H9 (cell line): Measurements from ENCODE around the gene DENND5B. TPM values are rescaled to one million over a fixed set of nuclear protein-coding genes. Genes with fewer than 3 reads are reported as not detected.
A peak's percentile ranks its signal among the peaks of the same experiment; 100 is the strongest.

Source experiments
- DNase-seq: peaks from one replicate; pipeline ENCODE4 v3.0.0-alpha.2; 2017
- H2AFZ ChIP-seq: one replicate; pipeline ENCODE4 v1.6.1; 2013; ENCODE audit warnings: mild to moderate bottlenecking, low read length, control low read depth, moderate library complexity
- H2AK5ac ChIP-seq: 2 replicates; pipeline ENCODE4 v1.6.1; 2013; ENCODE audit warnings: low read length, control low read depth, mixed read lengths; ENCODE audit not compliant: insufficient read length
- H2BK120ac ChIP-seq: one replicate; pipeline ENCODE4 v1.6.1; 2013; ENCODE audit warnings: low read depth, mild to moderate bottlenecking, low read length, control low read depth, inconsistent platforms; ENCODE audit not compliant: poor library complexity, severe bottlenecking
- H2BK12ac ChIP-seq: 2 replicates; pipeline ENCODE4 v1.6.1; 2013; ENCODE audit warnings: low read length, control low read depth, mixed read lengths, low read depth; ENCODE audit not compliant: insufficient read length
- H2BK15ac ChIP-seq: 2 replicates; pipeline ENCODE4 v1.6.1; 2013; ENCODE audit warnings: low read depth, low read length, control low read depth
- H2BK20ac ChIP-seq: one replicate; pipeline ENCODE4 v1.6.1; 2013; ENCODE audit warnings: low read depth, mild to moderate bottlenecking, low read length, control low read depth, inconsistent platforms; ENCODE audit not compliant: poor library complexity, severe bottlenecking
- H2BK5ac ChIP-seq: 2 replicates; pipeline ENCODE4 v1.6.1; 2013; ENCODE audit warnings: low read length, control low read depth, mixed read lengths; ENCODE audit not compliant: insufficient read length
- H3K14ac ChIP-seq: 2 replicates; pipeline ENCODE4 v1.6.1; 2013; ENCODE audit warnings: low read length, control low read depth; ENCODE audit not compliant: insufficient read depth
- H3K18ac ChIP-seq: 2 replicates; pipeline ENCODE4 v1.6.1; 2013; ENCODE audit warnings: low read depth, mild to moderate bottlenecking, mixed read lengths, low read length, control low read depth; ENCODE audit not compliant: insufficient read length
- H3K23ac ChIP-seq: 2 replicates; pipeline ENCODE4 v1.6.1; 2013; ENCODE audit warnings: low read length, control low read depth, mixed read lengths, low read depth; ENCODE audit not compliant: insufficient read length
- H3K23me2 ChIP-seq: 2 replicates; pipeline ENCODE4 v1.6.1; 2013; ENCODE audit warnings: low read depth, mild to moderate bottlenecking, mixed read lengths, low read length, control low read depth; ENCODE audit not compliant: insufficient read length, poor library complexity, severe bottlenecking
- H3K27ac ChIP-seq: 2 replicates; pipeline ENCODE4 v1.5.1; 2013; ENCODE audit warnings: low read length, control low read depth, mixed read lengths, low read depth; ENCODE audit not compliant: insufficient read length
- H3K27me3 ChIP-seq: 2 replicates; pipeline ENCODE4 v1.6.1; 2013; ENCODE audit warnings: low read length, control low read depth, inconsistent platforms; ENCODE audit not compliant: insufficient read depth
- H3K4ac ChIP-seq: 2 replicates; pipeline ENCODE4 v1.6.1; 2013; ENCODE audit warnings: low read depth, mild to moderate bottlenecking, control low read depth, inconsistent platforms, low read length, moderate library complexity
- H3K4me1 ChIP-seq: 2 replicates; pipeline ENCODE4 v1.6.1; 2013; ENCODE audit warnings: low read length, control low read depth, inconsistent platforms; ENCODE audit not compliant: insufficient read depth
- H3K4me2 ChIP-seq: 2 replicates; pipeline ENCODE4 v1.6.1; 2013; ENCODE audit warnings: low read length, control low read depth, mixed read lengths; ENCODE audit not compliant: insufficient read length, insufficient read depth
- H3K56ac ChIP-seq: 2 replicates; pipeline ENCODE4 v1.6.1; 2013; ENCODE audit warnings: low read depth, mild to moderate bottlenecking, mixed read lengths, low read length, control low read depth; ENCODE audit not compliant: insufficient read length
- H3K79me1 ChIP-seq: 2 replicates; pipeline ENCODE4 v1.6.1; 2013; ENCODE audit warnings: low read depth, mild to moderate bottlenecking, moderate library complexity, low read length, control low read depth, inconsistent platforms; ENCODE audit not compliant: insufficient read depth, poor library complexity, severe bottlenecking
- H3K79me2 ChIP-seq: 2 replicates; pipeline ENCODE4 v1.6.1; 2013; ENCODE audit warnings: low read length, control low read depth, inconsistent platforms; ENCODE audit not compliant: insufficient read depth
- H3K9ac ChIP-seq: 2 replicates; pipeline ENCODE4 v1.6.1; 2013; ENCODE audit warnings: low read length, control low read depth, mixed read lengths; ENCODE audit not compliant: insufficient read length; ENCODE audit errors: extremely low read depth
- H3K9me3 ChIP-seq: one replicate; pipeline ENCODE4 v1.6.1; 2013; ENCODE audit warnings: low read depth, low read length, inconsistent platforms; ENCODE audit not compliant: control insufficient read depth
- H3T11ph ChIP-seq: one replicate; pipeline ENCODE4 v1.6.1; 2013; ENCODE audit warnings: mild to moderate bottlenecking, low read length, control low read depth, inconsistent platforms
- H4K20me1 ChIP-seq: one replicate; pipeline ENCODE4 v1.6.1; 2013; ENCODE audit not compliant: control insufficient read depth, insufficient read length, insufficient read depth
- H4K5ac ChIP-seq: 2 replicates; pipeline ENCODE4 v1.6.1; 2013; ENCODE audit warnings: low read depth, mild to moderate bottlenecking, mixed read lengths, low read length, control low read depth; ENCODE audit not compliant: insufficient read length
- H4K8ac ChIP-seq: replicated peaks from 2 replicates; pipeline ENCODE4 v1.6.1; 2013; ENCODE audit warnings: low read length, control low read depth, mixed read lengths, low read depth; ENCODE audit not compliant: insufficient read length
- H4K91ac ChIP-seq: 2 replicates; pipeline ENCODE4 v1.6.1; 2013; ENCODE audit warnings: low read depth, mild to moderate bottlenecking, moderate library complexity, mixed read lengths, low read length, control low read depth; ENCODE audit not compliant: insufficient read length
- H3K27ac Mint-ChIP-seq, 3 experiments: 2 replicates in 2 of 3; 3 replicates in 1 of 3; pipeline ENCODE4 v1.8.0; 2020 to 2021; ENCODE audit warnings: mixed read lengths in 3 of 3, mild to moderate bottlenecking in 1 of 3, moderate library complexity in 1 of 3
- H3K27me3 Mint-ChIP-seq: 2 replicates; pipeline ENCODE4 v1.8.0; 2021; ENCODE audit warnings: low read depth, mild to moderate bottlenecking, moderate library complexity, mixed read lengths
- H3K36me3 Mint-ChIP-seq, 3 experiments: 2 replicates in 2 of 3; 3 replicates in 1 of 3; pipeline ENCODE4 v1.8.0; 2020 to 2021; ENCODE audit warnings: low read depth in 3 of 3, mixed read lengths in 3 of 3; ENCODE audit not compliant: insufficient read depth in 1 of 3
- H3K4me1 Mint-ChIP-seq, 2 experiments: 2 replicates each; pipeline ENCODE4 v1.8.0; 2020; ENCODE audit warnings: mixed read lengths in 2 of 2
- H3K4me3 Mint-ChIP-seq, 2 experiments: 2 replicates in 1 of 2; 3 replicates in 1 of 2; pipeline ENCODE4 v1.8.0; 2020 to 2021; ENCODE audit warnings: mild to moderate bottlenecking in 2 of 2, mixed read lengths in 2 of 2, moderate library complexity in 1 of 2
- H3K9me3 Mint-ChIP-seq, 2 experiments: 2 replicates in 1 of 2; 3 replicates in 1 of 2; pipeline ENCODE4 v1.8.0; 2020; ENCODE audit warnings: mild to moderate bottlenecking in 2 of 2, mixed read lengths in 2 of 2, moderate library complexity in 1 of 2
- CTCF ChIP-seq: fragments of 200-600 bp; sonication (generic); conservative IDR thresholded peaks from 3 replicates; pipeline ENCODE4 v1.8.0; 2021; ENCODE audit warnings: antibody characterized with exemption, mild to moderate bottlenecking
- WGBS: extraction: QIAGEN DNeasy Blood & Tissue Kit; methylation state at CpG from one replicate; pipeline ENCODE4 v1.1.7; 2013; ENCODE audit warnings: missing lambda C conversion rate, low lambda C conversion rate, mixed read lengths; ENCODE audit not compliant: insufficient read length; ENCODE audit errors: extremely low coverage; 5-methylcytosine and 5-hydroxymethylcytosine counted together
- total RNA-seq: library from RNA; stranded (reverse); gene quantifications from 2 replicates; pipeline ENCODE4 v1.2.1, GENCODE V29; 2021

DENND5B gene
- total RNA-seq, 1 experiment from 2014 or later, result 13.4 TPM

GRCh38 chr12:31622038-31622437, 31.1 kb upstream of the DENND5B start:
- Mint-ChIP-seq H3K4me3 (no peak overlapping the region), H3K36me3 (no peaks in the 10 kb centered on the region), H3K27ac (peak overlapping the region in 1 of 3 experiments; percentile 37; a peak in 1 of 7 replicates), H3K9me3 (no peaks in the 10 kb centered on the region), H3K27me3 (no peaks in the 10 kb centered on the region; the same call in 1 of the 2 replicates), H3K4me1 (peaks cover 0 to 6% of the 10 kb centered on the region in 2 experiments; a peak in 2 of 4 replicates)
- no peak overlapping the region for H2BK20ac ChIP-seq
- H4K8ac ChIP-seq, result no peak overlapping the region
- no peaks in the 10 kb centered on the region for H3K79me1 ChIP-seq
- WGBS, result no CpG with 5 or more reads among the region's 4 CpGs
- H3K4me1 ChIP-seq, result no peaks in the 10 kb centered on the region
- no peak overlapping the region for H3K23ac ChIP-seq
- H3K56ac ChIP-seq, result no peak overlapping the region
- no peak overlapping the region for H2BK5ac ChIP-seq
- H4K5ac ChIP-seq, result no peak overlapping the region
- no peak overlapping the region for H3K18ac ChIP-seq
- H2BK12ac ChIP-seq, result no peak overlapping the region
- H3K4me2 ChIP-seq, result no peak overlapping the region
- no peak for DNase-seq
- H2BK120ac ChIP-seq, result no peak overlapping the region
- no peaks in the 10 kb centered on the region for H3K23me2 ChIP-seq
- no peaks in the 10 kb centered on the region for H4K20me1 ChIP-seq
- no peak overlapping the region for H2AFZ ChIP-seq
- no peak overlapping the region for H4K91ac ChIP-seq
- H3K14ac ChIP-seq, result no peak overlapping the region
- H3K27me3 ChIP-seq, result no peaks in the 10 kb centered on the region
- H3K27ac ChIP-seq, result no peak overlapping the region
- no peaks in the 10 kb centered on the region for H3K79me2 ChIP-seq
- no peak overlapping the region for H2AK5ac ChIP-seq
- no peak for TF ChIP-seq CTCF
- no peak overlapping the region for H3K9ac ChIP-seq
- H2BK15ac ChIP-seq, result no peak overlapping the region
- H3T11ph ChIP-seq, result no peak overlapping the region
- H3K4ac ChIP-seq, result no peak overlapping the region
- H3K9me3 ChIP-seq, result no peaks in the 10 kb centered on the region
